IgD-negative memory B cell (primary cell): Measurements from ENCODE around the gene SPDYE17. TPM values are rescaled to one million over a fixed set of nuclear protein-coding genes. Genes with fewer than 3 reads are reported as not detected.
"Not testable (repeated sequence)": the region's sequence is repeated elsewhere in the genome, so short reads cannot be mapped to it uniquely, and the experiment has no call there.

Source experiments
- H3K27ac Mint-ChIP-seq, 3 donors: one replicate each; pipeline ENCODE4 v1.8.0; 2020 to 2022; ENCODE audit warnings: mild to moderate bottlenecking in 3 of 3, mixed read lengths in 3 of 3, moderate library complexity in 1 of 3
- H3K27me3 Mint-ChIP-seq: one replicate; pipeline ENCODE4 v1.8.0; 2021; ENCODE audit warnings: mixed read lengths
- H3K36me3 Mint-ChIP-seq: one replicate; pipeline ENCODE4 v1.8.0; 2020; ENCODE audit warnings: mild to moderate bottlenecking, mixed read lengths
- H3K4me1 Mint-ChIP-seq, 3 donors: one replicate each; pipeline ENCODE4 v1.8.0; 2020 to 2022; ENCODE audit warnings: mixed read lengths in 3 of 3, mild to moderate bottlenecking in 1 of 3
- H3K4me3 Mint-ChIP-seq, 4 donors: one replicate each; pipeline ENCODE4 v1.8.0; 2020 to 2022; ENCODE audit warnings: mild to moderate bottlenecking in 4 of 4, mixed read lengths in 4 of 4, moderate library complexity in 3 of 4
- H3K9me3 Mint-ChIP-seq, 3 donors: one replicate each; pipeline ENCODE4 v1.8.0; 2020 to 2021; ENCODE audit warnings: mixed read lengths in 3 of 3, mild to moderate bottlenecking in 1 of 3
- polyA plus RNA-seq: library from polyadenylated mRNA; unstranded; fragments of 300-500 nt; fragmentation: Illumina TruSeq; gene quantifications from one replicate; pipeline ENCODE4 v1.2.3, GENCODE V29; 2021

Gene SPDYE17
- polyA plus RNA-seq, 1 donor from 2014 or later: not detected

GRCh38 chr7:77004151-77004550, 28.0 kb downstream of the SPDYE17 start:
- H3K4me1 Mint-ChIP-seq, H3K27ac Mint-ChIP-seq, H3K4me3 Mint-ChIP-seq: not testable (repeated sequence)

GRCh38 chr7:77003241-77003640, 28.9 kb downstream of the SPDYE17 start:
- H3K4me1 Mint-ChIP-seq, H3K27me3 Mint-ChIP-seq, H3K9me3 Mint-ChIP-seq, H3K27ac Mint-ChIP-seq, H3K4me3 Mint-ChIP-seq, H3K36me3 Mint-ChIP-seq: not testable (repeated sequence)

More at GRCh38 chr7:77004151-77004550, 28.0 kb downstream of the SPDYE17 start:
- H3K36me3 Mint-ChIP-seq, H3K9me3 Mint-ChIP-seq, H3K27me3 Mint-ChIP-seq: not testable (repeated sequence)

- not testable (repeated sequence) for H3K4me3 Mint-ChIP-seq, H3K36me3 Mint-ChIP-seq, H3K9me3 Mint-ChIP-seq, H3K4me1 Mint-ChIP-seq, H3K27ac Mint-ChIP-seq, H3K27me3 Mint-ChIP-seq
Observed at GRCh38 chr7:77002678-77003233, 29.4 kb downstream of the SPDYE17 start.

- H3K27ac Mint-ChIP-seq, H3K4me3 Mint-ChIP-seq: not testable (repeated sequence)
Observed at GRCh38 chr7:77002104-77002503, 30.1 kb downstream of the SPDYE17 start.

GRCh38 chr7:76999474-77000107, 32.6 kb downstream of the SPDYE17 start:
- H3K36me3 Mint-ChIP-seq, H3K27ac Mint-ChIP-seq, H3K4me1 Mint-ChIP-seq, H3K9me3 Mint-ChIP-seq, H3K27me3 Mint-ChIP-seq: not testable (repeated sequence)
- H3K4me3 Mint-ChIP-seq: peak overlapping the region in 1 of 4 donors; percentile 17

More at GRCh38 chr7:77002104-77002503, 30.1 kb downstream of the SPDYE17 start:
- not testable (repeated sequence) for H3K27me3 Mint-ChIP-seq, H3K36me3 Mint-ChIP-seq, H3K4me1 Mint-ChIP-seq, H3K9me3 Mint-ChIP-seq

GRCh38 chr7:76998764-76999450, 33.3 kb downstream of the SPDYE17 start:
- H3K4me1 Mint-ChIP-seq, H3K27ac Mint-ChIP-seq, H3K27me3 Mint-ChIP-seq, H3K9me3 Mint-ChIP-seq, H3K4me3 Mint-ChIP-seq, H3K36me3 Mint-ChIP-seq: not testable (repeated sequence)

GRCh38 chr7:76998285-76998589, 33.9 kb downstream of the SPDYE17 start:
- Mint-ChIP-seq H3K27me3 (no peaks in the 10 kb centered on the region), H3K4me3 (no peak overlapping the region), H3K4me1 (peaks cover 0 to 1% (median 0%) of the 10 kb centered on the region in 3 donors), H3K27ac (no peak overlapping the region), H3K36me3 (peaks cover 1% of the 10 kb centered on the region), H3K9me3 (no peaks in the 10 kb centered on the region)

- Mint-ChIP-seq H3K4me3 (no peak overlapping the region), H3K27me3 (no peaks in the 10 kb centered on the region), H3K27ac (no peak overlapping the region), H3K36me3 (peaks cover 1% of the 10 kb centered on the region), H3K9me3 (no peaks in the 10 kb centered on the region), H3K4me1 (peaks cover 0 to 1% (median 0%) of the 10 kb centered on the region in 3 donors)
Observed at GRCh38 chr7:76997381-76998284, 34.5 kb downstream of the SPDYE17 start.

GRCh38 chr7:76996932-76997331, 35.2 kb downstream of the SPDYE17 start:
- not testable (repeated sequence) for H3K9me3 Mint-ChIP-seq, H3K27me3 Mint-ChIP-seq, H3K27ac Mint-ChIP-seq, H3K36me3 Mint-ChIP-seq, H3K4me3 Mint-ChIP-seq, H3K4me1 Mint-ChIP-seq

- H3K4me3 Mint-ChIP-seq, H3K27ac Mint-ChIP-seq, H3K9me3 Mint-ChIP-seq, H3K36me3 Mint-ChIP-seq, H3K27me3 Mint-ChIP-seq, H3K4me1 Mint-ChIP-seq: not testable (repeated sequence)
Observed at GRCh38 chr7:76994286-76994685, 37.9 kb downstream of the SPDYE17 start.

GRCh38 chr7:76993831-76994230, 38.3 kb downstream of the SPDYE17 start:
- H3K36me3 Mint-ChIP-seq, H3K9me3 Mint-ChIP-seq, H3K4me1 Mint-ChIP-seq, H3K4me3 Mint-ChIP-seq, H3K27me3 Mint-ChIP-seq, H3K27ac Mint-ChIP-seq: not testable (repeated sequence)

- H3K27me3 Mint-ChIP-seq: not testable (repeated sequence)
Observed at GRCh38 chr7:76992871-76993270, 39.3 kb downstream of the SPDYE17 start.

GRCh38 chr7:76992204-76992603, 40.0 kb downstream of the SPDYE17 start:
- not testable (repeated sequence) for H3K4me3 Mint-ChIP-seq, H3K27ac Mint-ChIP-seq, H3K4me1 Mint-ChIP-seq, H3K27me3 Mint-ChIP-seq, H3K36me3 Mint-ChIP-seq, H3K9me3 Mint-ChIP-seq

More at GRCh38 chr7:76992871-76993270, 39.3 kb downstream of the SPDYE17 start:
- H3K4me1 Mint-ChIP-seq, H3K36me3 Mint-ChIP-seq, H3K27ac Mint-ChIP-seq, H3K4me3 Mint-ChIP-seq, H3K9me3 Mint-ChIP-seq: not testable (repeated sequence)

- H3K9me3 Mint-ChIP-seq, H3K27me3 Mint-ChIP-seq, H3K36me3 Mint-ChIP-seq, H3K27ac Mint-ChIP-seq, H3K4me1 Mint-ChIP-seq: not testable (repeated sequence)
- H3K4me3 Mint-ChIP-seq: peak overlapping the region in 1 of 4 donors; percentile 72
Observed at GRCh38 chr7:76990202-76990601, 42.0 kb downstream of the SPDYE17 start.

GRCh38 chr7:76985924-76986717, 46.0 kb downstream of the SPDYE17 start:
- H3K27ac Mint-ChIP-seq, H3K4me1 Mint-ChIP-seq, H3K4me3 Mint-ChIP-seq, H3K9me3 Mint-ChIP-seq, H3K27me3 Mint-ChIP-seq, H3K36me3 Mint-ChIP-seq: not testable (repeated sequence)
